GM18502 (cell line): ENCODE data around the gene NFE2.
"Not testable (repeated sequence)": the region's sequence is repeated elsewhere in the genome, so short reads cannot be mapped to it uniquely, and the experiment has no call there.

ENCODE experiments used
- ATAC-seq: cut with Tn5 transposase; IDR thresholded peaks from one replicate; pipeline ENCODE4 v1.9.1; 2021; ENCODE audit warnings: mild to moderate bottlenecking; ENCODE audit not compliant: unreplicated experiment, poor library complexity

The NFE2 gene

DNA sequence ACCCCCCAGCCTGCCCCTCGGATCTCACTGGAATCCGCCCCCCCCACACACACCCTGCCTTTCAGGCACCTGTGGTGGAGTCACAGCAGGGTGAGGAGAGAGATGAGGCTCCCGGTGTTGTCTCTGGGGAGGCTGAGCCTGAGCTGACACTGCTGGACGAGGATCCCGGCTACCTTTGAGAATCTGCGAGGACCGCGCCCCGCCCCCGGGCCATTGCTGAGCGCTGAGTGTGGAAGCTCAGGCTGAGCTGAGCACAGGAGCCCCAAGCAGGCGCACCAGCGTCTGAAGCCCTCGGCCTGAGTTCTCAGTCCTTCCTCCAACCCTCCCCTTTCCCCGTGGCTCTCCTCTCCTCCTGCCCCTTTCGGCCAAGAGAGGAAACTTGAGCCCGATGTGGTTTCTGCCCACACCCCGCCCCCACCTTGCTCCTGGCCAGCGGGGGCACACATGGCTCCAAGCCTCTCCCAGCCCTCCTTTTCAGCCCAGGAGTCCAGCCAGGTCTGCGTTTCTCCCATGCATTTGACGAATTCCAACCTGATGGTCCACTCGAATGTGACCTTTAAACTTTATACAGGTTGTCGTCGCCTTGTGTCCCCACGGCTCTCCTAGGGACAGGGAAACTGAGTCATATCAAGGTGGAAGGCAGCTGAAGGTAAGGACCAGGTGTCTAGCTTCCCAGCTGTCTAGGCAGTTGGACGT, at the start of gene NFE2:
TSS of gene NFE2 (minus strand) at position 284 of the 696 bp plus-strand sequence. CDS start 5,767 bp downstream, outside the sequence.
- no peak for ATAC-seq

DNA sequence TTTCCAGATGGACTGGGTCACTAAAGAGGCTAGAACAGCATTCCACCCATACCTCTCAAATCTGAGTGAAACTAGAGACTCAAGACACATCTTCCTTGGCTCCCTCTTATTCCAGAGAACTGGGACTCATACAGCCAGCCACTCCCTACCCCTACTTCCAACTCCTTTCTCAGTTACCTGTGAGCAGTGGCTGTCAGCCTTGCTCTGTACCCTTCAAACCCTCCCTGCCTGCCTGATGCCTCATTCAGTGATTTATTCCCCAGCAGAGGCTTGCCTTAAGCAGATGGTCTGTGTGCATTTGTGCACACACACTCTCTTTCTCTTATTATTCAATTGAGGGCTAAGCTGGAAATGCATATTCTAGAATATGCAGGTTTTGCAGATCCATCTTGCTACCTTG, 48.9 kb upstream of the NFE2 start:
- no peak for ATAC-seq

DNA sequence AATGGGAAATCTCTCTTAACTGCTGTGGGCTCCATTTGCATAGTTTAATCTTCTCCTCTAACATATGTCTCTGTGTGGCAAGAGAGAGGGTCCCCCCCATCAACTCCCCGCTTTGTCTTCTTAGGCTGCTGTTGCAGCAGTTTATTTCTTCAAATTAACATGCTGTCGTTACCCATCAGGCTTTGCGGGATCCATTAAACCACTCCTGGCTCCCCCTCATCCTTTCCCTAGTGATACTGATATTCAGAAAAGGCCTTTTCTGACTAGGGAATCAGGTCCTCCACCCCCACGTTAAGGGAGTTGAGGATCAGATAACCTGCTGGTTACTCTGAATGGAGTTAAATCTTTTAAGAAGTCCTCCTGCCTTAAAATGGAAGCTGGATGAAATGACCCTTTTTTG, 48.2 kb upstream of the NFE2 start:
- ATAC-seq: no peak

GRCh38 chr12:54341378-54342300, 40.8 kb upstream of the NFE2 start:
- ATAC-seq: no peak

DNA sequence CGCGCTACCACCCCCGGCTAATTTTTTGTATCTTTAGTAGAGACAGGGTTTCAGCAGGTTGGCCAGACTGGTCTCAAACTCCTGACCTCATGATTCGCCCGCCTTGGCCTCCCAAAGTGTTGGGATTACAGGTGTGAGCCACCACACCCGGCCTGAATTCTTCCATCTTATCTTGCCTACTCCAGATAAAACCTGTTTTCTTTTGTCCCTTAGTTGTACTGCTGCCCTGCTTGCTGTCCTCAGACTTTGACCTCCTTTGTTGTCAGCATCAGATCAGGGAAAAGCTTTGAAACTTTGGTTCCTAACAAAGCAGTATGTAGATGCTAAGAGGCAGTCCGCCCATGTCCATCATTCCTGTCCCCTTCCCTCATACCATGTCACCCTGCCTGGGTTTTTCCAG, 40.0 kb upstream of the NFE2 start:
- no peak for ATAC-seq

- no peak for ATAC-seq
Observed at GRCh38 chr12:54338698-54339296, 38.0 kb upstream of the NFE2 start.

GRCh38 chr12:54337854-54338650, 37.2 kb upstream of the NFE2 start:
- ATAC-seq: no peak

DNA sequence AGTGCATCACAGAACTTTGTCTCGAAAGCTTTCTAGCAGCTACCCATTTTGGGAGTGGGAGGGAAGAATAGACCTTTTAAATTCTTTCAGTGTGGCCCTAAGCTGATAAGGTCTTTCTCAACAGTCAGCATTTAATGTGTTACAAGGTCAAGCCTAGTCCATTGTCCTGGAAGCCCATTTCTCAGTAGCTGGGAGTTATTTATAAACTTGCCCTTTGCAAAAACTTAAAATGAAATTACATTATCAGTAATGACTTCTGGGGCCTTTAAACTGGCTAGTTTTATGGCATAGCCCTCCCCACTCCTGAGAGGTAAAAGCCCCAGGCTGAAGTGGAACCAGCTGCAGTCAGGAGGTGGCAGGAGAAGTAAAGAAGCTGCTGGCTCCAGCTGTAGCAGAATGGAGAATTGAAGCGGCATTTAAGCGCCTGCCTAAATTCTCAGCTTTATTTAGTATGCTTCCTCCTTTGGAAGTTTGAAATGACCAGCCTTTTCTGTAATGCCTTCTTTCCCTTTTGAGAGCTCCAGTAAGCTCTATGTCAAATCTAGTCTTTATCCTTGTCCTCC, 36.5 kb upstream of the NFE2 start:
- ATAC-seq: no peak

DNA sequence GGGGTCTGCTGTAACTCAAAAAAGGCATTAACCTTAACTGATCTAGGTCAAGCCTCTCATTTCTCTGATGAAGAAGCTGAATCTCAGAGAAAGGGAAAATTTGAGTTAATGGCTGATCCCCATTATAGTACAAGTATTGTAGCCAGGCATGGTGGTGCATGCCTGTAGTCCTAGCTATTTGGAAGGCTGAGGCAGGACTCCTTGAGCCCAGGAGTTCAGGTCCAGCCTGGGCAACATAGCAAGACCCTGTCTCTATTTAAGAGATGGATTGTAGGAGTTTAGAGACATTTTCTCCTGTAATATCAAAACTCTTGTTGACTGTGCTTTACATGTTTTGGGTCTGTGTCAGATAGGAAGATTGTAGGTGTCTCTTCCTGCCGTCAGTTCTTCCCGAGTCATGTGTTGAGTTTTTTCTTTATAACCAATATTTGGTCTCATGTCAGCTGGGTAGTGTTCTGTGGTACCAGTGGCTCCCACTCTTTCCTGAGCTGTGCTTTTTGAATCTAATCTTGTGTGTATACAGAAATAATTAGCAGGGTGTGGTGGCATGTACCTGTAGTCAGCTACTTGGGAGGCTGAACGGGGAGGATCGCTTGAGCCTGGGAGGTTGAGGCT, 32.7 kb upstream of the NFE2 start:
- ATAC-seq: no peak

GRCh38 chr12:54331461-54331860, 30.6 kb upstream of the NFE2 start:
- no peak for ATAC-seq

GRCh38 chr12:54330442-54330841, 29.6 kb upstream of the NFE2 start:
- ATAC-seq: no peak

DNA sequence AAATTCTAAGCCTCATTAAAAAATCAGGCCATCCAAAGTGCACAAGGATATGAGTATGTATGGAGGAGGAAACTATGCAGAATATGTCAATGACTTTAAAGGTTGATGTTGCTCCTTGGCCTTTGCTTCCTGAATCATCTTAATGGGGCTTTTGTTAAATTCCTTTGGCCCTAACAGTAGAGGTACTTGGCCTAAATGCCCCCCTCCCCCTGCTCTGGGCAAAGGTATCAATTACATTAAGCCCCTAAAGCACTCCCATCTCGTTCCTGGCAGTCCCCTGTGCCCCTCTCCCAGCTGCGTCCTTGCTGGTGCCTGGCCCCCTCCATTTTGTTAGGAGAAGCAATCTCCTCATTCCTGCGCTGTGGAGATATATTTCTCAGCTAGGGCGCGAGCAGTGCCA, 28.9 kb upstream of the NFE2 start:
- ATAC-seq: no peak

GRCh38 chr12:54328595-54329337, 28.0 kb upstream of the NFE2 start:
- no peak for ATAC-seq

- not testable (repeated sequence) for ATAC-seq
Observed at GRCh38 chr12:54325442-54326109, 24.8 kb upstream of the NFE2 start.

DNA sequence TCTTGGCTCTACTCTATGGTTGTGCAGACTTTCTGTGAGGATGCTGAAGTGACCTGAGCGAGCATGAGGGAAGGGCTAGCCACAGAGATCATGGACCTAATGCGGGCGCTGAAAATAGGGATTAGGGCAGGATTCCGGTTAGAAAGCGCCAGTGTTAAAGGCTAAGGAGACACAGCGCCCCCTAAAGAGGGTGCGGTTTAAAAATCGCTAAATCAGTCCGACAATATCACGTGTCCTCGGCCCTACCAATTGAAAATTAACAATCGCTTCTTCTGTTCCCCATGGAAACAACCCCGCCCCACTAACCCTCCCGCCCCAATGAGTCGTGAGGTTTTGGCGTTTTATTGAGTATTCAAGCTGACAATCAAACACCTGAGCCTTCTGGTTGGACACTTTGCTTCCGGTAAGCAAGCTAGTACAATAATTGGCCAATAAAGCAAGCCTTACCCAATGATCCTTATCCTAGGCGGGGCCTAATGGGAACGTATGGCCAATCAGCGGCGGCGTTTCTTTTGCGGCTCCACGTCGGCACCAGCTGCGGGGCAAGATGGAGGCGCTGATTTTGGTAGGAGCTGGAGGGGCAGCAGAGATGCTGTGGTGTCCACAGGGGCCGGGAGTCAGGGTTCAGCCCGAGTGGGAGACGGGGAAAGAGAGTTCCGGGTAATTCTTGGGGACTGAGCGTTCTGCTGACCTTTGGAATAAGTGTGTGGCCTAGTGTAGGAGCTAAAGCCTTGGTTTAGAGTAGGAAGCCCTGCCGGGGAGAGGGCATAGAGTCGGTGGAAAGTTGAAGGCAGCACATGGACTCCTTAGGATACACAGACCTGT, 24.0 kb upstream of the NFE2 start, which contains the start of gene COPZ1:
TSS of gene COPZ1 (plus strand) at position 515 of the 825 bp plus-strand sequence. CDS start at position 548, 33 bp downstream.
- peak; percentile 98 for ATAC-seq

- ATAC-seq: no peak
Observed at GRCh38 chr12:54321363-54321762, 20.5 kb upstream of the NFE2 start.

DNA sequence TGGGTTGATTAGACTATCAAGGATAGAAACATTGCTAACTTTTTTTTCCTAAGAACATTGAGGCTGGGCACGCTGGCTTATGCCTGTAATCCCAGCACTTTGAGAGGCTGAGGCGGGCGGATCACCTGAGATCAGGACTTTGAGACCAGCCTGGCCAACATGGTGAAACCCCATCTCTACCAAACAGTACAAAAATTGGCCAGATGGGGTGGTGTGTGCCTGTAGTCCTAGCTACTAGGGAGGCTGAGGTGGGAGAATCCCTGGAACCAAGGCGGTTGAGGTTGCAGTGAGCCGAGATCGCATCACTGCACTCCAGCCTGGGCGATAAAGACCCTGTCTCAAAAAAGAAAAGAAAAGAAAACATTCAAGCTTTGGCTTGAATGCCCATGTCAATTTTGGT, 11.5 kb upstream of the NFE2 start:
- ATAC-seq: not testable (repeated sequence)
